Measurements from ENCODE around the gene TSC22D2.
"Not testable (repeated sequence)": the region's sequence is repeated elsewhere in the genome, so short reads cannot be mapped to it uniquely, and the experiment has no call there.

The TSC22D2 gene

GRCh38 chr3:150490277-150490986 lies 82.3 kb downstream of the TSC22D2 start:
- DNase-seq (ENCODE audit: low read depth) = no peak

- DNase-seq (ENCODE audit: low read depth) = no peak
Observed at GRCh38 chr3:150494411-150494977, 86.4 kb downstream of the TSC22D2 start.

- DNase-seq (ENCODE audit: low read depth) = no peak
Observed at GRCh38 chr3:150495149-150495548, 87.1 kb downstream of the TSC22D2 start.

- DNase-seq (ENCODE audit: low read depth) = no peak
Observed at GRCh38 chr3:150495563-150496168, 87.6 kb downstream of the TSC22D2 start.

- no peak for DNase-seq (ENCODE audit: low read depth)
Observed at GRCh38 chr3:150497956-150498355, 89.9 kb downstream of the TSC22D2 start.

GRCh38 chr3:150500960-150501359 lies 92.9 kb downstream of the TSC22D2 start:
- not testable (repeated sequence) for DNase-seq (ENCODE audit: low read depth)

GRCh38 chr3:150503402-150504099 lies 95.5 kb downstream of the TSC22D2 start:
- no peak for DNase-seq (ENCODE audit: low read depth)

- DNase-seq (ENCODE audit: low read depth) = no peak
Observed at GRCh38 chr3:150504483-150504882, 96.4 kb downstream of the TSC22D2 start.

GRCh38 chr3:150508401-150508800 lies 100.3 kb downstream of the TSC22D2 start:
- no peak for DNase-seq (ENCODE audit: low read depth)

GRCh38 chr3:150509780-150510179 lies 101.7 kb downstream of the TSC22D2 start:
- DNase-seq (ENCODE audit: low read depth) = no peak

GRCh38 chr3:150511122-150511821 lies 103.2 kb downstream of the TSC22D2 start:
- no peak for DNase-seq (ENCODE audit: low read depth)

GRCh38 chr3:150515210-150515609 lies 107.1 kb downstream of the TSC22D2 start:
- no peak for DNase-seq (ENCODE audit: low read depth)

Data from stimulated activated CD8-positive, alpha-beta memory T cell treated with anti-CD3 and anti-CD28 coated beads, Interleukin-7, amount 100 ng/mL, for 24 hours (primary cell).